Amniotic epithelial cell (primary cell): ENCODE results near the gene KCNJ9.
A peak's percentile ranks its signal among the peaks of the same experiment; 100 is the strongest.
"Not testable (repeated sequence)": the region's sequence is repeated elsewhere in the genome, so short reads cannot be mapped to it uniquely, and the experiment has no call there.

Experiments
- DNase-seq: peaks from one replicate; pipeline ENCODE4 v3.0.0-alpha.2; 2010; ENCODE audit warnings: low read depth

KCNJ9 gene

DNA sequence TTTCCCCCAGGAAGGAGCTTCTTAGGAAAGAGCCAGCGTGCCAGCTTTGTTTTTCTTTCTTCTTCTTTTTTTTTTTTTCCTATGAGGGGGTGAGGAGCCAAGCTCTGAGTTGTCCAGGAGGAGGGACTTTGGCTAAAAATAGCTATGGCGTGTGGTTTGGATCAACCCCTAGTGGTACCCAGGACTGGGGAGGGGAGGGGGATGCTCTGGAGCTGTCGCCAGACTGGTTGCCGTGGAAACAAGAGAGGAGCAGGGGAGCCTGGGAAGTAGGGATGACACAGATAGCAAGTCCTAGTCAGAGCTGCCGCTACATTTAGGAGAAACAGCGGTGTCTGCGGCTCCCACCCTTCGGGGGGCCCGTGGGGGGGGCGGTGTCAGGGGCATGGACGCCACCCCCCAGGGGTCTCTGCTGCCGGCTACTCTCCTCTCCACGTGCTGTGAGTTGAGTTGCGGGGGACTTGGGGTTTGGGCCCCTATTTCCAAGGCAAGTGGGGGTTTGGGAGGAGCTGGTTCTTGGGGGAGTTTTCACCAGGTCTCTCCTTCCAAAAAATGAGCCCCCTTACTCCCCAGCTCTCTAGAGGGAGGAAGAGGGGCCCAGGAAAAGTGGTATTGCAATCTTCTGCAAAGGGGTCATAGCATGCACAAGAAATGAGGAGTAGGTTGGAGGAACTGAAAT is at the start of gene KCNJ9:
Gene KCNJ9, plus strand, starts transcription at position 278 of the 676 bp plus-strand sequence. CDS start 2,493 bp downstream, outside the sequence.
- DNase-seq, result no peak

DNA sequence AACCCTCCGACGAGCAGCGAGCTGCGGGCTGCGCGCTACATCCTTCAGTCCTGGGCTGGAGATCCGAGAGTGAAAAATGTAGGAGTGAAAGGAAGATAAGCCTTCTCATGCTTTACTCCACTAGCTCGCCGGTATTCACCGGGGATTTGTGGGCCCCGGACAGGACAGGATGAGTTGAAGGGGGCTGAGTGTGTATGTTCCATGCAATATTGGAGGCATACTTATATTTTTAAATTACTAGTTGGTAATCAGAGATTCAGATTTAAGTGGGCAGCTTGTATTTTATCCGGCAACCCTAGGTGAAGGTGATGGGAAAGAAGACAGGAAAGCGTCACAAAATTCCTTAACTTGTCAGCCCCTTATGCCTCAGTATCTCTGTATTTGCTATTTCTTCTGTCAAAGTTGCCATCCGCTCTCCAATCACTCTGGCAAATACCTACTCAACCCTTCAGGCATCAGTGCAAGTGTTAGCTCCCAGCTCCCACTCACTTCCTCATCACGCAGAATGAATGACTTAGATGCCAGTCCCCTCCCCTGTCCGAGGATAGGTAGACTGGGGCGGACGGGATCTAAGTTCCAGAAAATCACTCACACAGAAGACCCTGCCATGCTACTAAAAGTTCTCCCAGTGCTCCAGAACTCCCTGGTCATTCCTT is 49.0 kb upstream of the KCNJ9 start:
- DNase-seq, result peak; percentile 10

DNA sequence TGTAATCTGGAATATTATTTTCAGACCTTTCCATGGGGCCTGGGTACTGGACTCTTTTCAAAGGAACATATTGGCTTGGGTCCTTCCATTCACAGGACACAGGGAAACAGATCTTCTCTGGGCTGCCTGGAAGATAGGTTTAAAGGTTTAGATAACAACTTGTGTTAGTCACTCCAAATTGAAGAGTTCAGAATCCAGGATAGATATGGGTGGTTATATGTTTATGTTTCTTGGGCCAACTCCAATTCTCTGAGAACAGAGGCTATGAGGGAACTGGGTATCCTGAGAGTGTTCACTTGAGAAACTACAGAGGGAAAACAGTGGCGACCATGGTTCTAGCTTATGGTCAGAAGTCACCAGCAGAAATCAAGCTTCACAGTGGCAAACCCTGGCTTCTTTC is 40.9 kb upstream of the KCNJ9 start:
- DNase-seq, result no peak

DNA sequence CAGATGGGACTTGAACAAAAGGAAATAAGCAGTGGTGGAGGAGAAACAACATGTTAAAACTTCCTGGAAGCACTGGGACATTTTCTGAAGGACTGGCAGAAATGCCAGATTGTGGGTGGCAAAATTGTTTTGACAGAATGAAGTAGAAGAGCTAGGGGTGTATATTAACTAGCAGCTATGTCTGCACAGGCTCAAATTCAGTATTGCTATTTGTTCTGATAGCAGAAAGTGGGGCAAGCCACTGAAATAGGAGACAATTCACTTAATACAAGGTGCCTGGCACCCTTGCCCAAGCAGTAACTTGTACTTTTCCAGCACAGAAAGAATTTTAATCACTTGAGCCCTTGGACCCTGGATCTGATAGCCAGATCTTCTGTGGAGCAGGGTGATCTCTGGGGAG is 37.8 kb upstream of the KCNJ9 start:
- DNase-seq, result no peak

DNA sequence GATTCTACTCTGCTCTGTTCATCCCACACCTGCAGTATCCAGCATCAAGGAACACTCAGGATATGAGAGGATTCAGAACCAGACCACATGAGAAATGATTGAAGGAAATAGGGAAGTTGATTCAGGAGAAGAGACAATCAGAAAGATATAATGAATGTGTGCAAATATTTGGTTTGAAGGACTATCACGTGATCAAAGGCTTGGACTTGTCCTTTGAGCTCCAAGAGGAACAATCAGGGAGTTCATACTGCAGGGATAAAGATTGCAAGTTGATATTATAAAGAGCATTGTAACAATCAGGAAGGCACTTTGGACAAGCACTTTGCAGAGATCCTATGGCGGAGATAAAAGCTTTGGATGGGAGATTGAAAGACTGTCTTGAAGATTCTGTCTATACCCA is 35.7 kb upstream of the KCNJ9 start:
- DNase-seq, result no peak

DNA sequence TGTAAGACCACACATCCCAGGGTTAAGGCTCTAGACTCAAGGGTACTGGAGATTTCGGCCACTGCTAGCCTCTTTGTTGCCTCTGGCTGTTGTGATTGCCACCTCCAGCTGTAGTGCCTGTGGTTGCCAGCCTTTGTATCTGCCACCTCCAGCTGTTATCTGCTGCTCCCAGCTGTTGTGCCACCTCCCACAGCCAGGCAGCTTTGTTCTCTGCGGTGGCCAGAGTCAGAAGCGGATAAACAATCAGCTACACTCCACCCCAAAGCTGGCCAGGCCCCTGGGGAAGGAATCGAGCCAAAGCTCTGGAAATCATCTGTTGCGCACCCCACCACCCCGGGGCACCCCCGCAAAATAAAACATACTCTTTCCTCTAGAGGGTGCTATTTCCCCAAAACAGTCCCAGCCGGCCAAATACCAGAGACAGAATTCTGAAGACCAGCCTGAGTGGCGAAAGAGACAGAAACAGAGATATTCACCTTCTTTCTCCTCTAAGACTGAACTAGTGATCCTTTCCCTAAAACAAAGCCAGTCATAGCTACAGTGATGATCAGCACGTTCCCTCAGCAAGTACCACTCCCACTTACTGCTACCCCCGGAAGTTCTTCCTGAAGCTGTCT is 34.7 kb upstream of the KCNJ9 start:
- peak; percentile 43 for DNase-seq

DNA sequence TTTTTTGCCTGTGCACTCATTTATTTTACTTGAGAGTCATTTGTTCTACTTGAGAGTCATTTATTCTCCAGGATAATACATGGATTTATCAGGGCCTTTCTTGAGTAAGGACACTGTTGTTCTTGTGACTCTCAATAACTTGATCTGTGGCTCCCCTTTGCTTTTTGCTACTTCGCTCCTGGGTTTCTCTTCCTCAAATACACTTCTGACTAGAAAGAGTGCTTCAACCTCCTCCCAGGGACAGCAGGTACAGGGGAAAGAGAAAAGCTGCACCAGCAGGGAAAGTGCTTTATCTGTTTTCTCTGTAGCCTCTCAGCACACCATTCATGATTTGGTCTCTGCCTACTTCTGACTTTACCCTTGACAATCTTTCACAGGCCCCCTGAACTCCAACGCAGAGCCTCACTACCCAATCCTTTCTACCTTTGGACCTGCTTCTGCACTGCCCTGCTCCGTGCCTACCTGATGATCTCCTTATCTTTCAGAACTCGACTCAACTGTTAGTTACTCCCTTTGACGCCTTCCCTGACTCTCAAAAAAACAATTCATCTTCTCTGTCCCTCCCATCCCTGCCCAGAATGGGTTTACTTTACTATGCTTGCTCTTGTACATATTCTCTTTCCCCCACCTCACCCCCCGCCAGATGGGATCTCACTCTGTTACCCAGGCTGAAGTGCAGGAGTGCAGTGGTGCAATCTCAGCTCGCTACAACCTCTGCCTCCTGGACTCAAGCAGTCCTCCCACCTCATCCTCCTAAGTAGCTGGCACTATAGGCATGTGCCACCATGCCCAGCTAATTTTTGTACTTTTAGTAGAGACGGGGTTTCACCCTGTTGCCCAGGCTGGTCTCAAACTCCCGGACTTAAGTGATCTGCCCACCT is 34.0 kb upstream of the KCNJ9 start:
- no peak for DNase-seq

DNA sequence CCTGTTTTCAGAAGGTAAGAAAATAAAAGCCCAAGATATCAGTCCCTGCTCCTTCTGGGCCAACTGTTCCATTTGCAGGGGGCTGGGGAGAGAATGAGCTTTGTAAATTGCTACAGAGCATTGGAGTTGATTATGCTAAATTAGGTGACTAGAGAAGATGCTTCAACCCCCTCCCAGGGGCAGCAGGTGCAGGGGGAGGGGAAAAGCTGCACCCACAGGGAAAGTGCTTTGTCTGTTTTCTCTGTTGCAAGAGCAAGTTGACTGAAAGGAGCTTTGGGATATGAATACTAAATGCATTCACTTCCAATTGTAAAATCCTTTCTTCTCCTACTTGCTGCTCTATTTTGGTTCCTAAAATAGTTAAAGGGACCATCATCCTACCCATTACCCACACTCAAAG is 33.0 kb upstream of the KCNJ9 start:
- no peak for DNase-seq

DNA sequence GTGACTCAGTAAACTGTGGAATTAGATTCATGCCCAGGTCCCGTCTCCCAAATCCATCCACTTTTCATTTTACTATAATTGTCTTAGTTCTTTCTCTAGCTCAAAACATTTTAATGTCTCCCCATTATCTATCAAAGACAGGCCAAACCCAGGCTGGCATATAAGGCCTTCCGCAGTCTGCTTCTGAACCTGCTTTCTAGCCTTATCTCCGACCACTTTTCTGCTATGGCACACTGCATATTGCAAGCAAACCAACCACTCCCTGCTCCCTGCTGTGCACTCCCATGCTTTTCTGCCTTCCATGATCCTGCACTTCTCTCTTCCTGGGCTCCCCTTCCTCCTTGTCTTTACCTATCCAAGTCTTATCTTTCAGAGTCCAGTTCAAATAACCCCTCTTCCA is 32.2 kb upstream of the KCNJ9 start:
- no peak for DNase-seq

DNA sequence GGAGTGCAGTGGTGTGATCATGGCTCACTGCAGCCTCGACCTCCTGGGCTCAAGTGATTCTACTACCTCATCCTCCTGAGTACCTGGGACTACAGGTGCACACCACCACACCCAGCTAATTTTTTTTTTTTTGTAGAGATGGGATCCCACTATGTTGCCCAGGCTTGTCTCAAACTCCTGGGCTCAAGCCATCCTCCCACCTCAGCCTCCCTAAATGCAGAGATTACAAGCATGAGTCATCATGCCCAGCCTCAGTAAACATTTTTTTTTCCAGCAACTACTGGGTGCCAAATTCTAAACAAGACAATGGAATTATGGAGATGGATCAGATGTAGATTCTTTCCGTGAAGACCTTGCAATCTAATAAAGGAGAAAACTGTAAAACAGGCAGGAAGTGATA is 31.2 kb upstream of the KCNJ9 start:
- DNase-seq, result not testable (repeated sequence)

DNA sequence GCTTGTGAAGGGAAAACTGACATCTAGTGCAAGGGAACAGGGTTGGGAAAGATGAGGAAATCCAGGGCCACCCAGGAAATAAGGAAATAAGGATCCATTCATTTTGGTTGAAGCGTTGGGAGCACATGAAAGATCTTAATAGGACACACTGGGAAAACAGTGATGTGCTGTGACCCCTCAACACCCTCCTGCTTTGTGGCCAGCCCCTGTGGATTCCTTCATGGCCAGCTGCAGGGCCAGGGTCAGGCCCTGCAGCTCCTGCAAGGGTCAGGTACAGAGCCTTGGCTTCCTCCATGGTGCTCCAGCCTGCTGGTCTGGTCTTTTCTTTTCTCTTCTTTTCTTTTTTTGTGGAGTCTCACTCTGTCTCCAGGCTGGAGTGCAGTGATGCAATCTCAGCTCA is 30.7 kb upstream of the KCNJ9 start:
- no peak for DNase-seq

DNA sequence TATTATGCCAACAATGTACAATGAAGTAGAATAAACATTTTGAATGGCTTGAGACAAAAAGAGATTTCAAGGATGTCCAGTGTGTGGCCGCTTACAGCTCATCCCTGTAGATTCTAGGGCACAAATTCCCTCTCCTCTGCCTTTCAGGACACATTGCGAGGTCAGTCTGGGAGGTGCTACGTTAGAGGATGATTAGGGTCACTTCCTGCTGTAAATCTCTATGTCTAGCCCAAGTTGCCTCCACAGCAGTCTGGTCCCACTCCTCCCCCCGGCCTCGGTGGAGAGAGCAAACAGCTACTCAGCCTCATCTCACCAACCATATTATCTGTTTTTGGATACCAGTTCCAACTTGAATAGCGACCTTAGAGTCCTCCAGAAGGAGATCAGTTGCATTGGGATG is 28.4 kb upstream of the KCNJ9 start:
- no peak for DNase-seq

DNA sequence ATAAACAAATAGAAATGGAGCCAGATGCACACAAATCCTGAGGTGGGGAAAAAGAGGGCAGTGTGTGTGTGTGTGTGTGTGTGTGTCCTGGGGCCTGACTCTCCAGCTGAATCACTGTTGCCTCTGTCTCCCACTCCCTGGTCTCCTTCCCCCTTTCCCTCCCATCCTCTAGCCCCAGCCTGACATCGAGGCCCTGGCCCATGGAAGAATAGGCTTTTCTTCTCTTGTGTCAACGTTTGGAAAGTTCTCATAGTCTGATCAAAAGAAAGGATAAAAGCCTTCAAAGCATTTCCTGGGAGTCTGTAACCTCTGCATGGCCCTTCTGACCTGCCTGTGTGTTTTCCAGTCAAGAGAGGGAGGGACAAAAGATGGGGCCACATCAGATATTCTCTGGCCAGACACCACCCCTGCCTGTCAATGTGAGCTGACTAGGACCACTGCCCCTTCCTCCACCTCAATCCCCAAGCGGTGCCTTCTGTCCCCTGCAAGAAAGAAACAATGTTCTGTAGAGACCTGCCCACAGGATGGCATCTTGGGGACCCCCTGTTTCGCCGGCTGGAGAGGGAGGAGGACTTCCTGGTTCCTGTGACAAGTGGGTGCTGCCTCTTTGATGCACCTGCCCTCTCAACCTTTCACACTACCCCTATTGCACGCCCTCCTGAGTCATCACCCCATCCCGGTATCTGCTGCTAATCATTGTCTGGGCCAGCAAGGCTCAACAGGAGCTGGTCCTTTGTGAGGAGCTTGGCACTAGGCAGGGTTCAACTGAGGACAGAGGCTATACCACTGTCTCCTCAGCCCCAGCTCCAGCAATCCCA is 27.6 kb upstream of the KCNJ9 start:
- DNase-seq, result no peak

DNA sequence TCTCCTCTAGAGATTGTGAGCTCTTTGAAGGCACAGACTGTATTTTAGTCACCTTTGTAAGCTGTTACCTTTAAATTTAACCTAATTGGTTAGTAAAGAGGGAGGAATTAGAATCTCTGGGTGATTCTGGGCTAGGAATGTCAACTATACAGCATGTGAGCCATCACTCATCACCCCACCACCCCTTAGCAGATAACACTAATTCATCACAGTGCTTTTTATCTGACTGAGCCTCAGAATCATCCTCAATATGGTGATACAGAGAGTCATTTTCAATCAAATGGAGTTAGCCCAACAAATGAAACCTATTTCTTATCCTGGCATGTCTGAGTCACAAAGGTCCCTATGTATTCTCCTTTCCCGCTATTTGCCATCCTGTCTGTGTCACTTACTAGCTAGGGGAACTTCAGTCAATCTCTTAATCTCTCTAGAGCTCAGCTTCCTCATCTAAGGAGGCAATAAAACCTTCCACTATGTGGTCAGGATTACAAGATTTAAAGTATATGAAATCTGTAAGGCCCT is 24.6 kb upstream of the KCNJ9 start:
- DNase-seq, result no peak

DNA sequence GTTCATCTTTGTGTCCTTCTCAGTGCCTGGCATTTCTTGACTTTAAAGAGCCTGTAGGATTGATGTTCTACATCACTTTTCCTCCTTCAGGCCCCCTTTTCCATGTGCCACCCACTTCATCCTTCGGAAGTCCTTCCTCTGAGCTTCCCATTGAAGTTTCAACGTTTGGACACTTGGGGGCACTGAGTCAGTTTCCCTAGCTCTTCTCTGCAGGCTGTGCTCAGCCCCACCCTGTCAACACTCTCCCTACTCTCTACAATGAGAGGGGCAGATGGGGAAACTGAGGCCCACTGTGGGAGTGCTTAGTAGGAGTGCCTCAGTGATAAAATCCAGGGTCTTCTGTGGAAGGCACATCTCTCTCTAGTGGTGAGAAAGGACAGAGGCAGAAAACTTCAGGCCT is 23.3 kb upstream of the KCNJ9 start:
- no peak for DNase-seq

DNA sequence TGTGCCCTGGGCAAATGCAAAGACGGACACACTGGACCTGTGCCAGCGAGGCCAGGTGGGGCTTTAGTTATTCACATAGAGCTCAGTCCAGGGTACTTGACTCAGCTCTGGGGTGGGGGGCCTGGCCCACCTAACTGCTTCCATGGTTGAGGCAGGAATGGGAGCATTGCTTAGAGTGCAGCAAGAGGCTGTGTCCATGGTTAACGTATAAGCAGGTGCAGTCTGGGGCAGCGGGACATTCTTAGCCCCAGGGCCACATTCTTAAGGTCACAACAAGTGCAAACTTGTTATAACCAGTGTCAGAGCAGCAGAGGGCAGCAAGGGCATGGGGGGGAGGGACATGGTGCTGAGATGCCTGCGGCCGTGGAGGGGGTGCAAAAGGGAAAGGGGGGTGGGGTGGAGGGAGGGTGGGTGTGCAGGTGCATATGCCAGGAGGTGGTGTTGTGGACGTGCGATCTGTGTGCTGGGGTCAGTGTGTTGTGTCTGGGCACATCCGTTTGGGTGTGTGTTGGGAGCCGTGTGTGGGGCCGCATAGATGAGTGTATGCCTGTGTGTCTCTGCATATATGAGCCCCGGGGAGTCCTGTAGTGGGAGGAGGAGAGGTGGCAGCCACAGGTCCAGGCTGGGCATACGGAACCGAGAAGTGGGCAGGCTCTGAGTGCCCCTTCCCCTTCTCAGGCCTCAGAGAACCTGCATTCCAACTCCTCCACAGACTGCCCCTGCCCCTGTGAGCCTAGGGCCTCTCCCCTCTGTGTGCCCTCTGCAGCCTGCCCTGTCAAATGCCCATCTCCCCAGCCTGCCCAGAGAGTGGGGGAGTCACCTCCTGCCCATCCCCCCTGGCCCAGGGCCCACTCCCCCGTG is 19.7 kb upstream of the KCNJ9 start:
- no peak for DNase-seq

DNA sequence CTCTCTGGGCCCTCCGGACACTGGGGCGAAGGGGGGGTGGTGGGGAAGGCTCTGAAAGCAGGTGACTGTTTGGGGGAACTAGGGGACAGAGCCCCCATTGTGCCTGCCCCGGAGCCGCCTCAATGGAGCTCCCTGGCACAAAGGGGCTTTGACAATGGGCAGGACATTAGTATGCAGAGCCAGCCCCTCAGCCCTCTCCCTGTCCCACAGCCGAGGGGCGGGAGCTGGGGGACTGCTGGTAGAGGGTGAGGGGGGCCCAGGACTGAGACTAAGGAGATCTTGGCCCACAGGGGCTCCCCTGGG is 19.2 kb upstream of the KCNJ9 start:
- DNase-seq, result no peak

DNA sequence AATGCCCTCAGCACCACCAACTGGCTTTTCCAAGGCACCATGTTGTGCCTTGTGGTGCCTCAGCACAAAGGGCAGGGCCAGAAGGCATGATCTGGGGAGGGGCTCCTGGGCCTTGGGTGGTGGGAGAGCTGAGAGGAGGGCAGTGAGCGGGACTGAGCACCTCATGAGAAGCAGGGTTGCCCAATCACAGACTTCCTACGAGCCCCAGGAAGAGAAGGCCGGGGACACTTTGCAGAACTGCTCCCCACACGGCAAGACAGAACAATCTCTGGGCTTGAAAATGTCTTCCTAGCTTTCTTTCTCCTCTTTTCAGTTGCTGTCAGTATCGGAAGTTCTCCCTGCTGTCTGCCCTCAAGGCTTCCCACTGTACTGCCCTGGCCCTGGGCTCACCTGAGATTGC is 18.2 kb upstream of the KCNJ9 start:
- DNase-seq, result no peak

DNA sequence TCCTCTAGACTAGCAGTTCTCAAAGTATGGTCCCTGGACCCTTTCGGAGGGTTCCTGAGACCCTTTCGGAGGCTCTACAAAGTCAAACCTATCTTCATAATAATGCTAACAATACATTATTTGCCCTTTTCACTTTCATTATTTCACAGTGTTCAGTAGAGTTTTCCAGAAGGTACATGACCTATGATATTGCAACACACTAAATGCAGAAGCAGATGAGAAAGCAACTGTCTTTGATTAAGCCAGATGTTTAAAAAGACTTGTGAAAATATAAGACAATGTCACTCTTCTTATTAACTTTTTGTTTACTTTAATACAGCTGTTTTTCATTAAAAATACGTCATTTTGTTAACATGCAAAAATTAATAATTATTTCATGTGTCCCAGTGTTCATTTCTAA is 17.2 kb upstream of the KCNJ9 start:
- no peak for DNase-seq

DNA sequence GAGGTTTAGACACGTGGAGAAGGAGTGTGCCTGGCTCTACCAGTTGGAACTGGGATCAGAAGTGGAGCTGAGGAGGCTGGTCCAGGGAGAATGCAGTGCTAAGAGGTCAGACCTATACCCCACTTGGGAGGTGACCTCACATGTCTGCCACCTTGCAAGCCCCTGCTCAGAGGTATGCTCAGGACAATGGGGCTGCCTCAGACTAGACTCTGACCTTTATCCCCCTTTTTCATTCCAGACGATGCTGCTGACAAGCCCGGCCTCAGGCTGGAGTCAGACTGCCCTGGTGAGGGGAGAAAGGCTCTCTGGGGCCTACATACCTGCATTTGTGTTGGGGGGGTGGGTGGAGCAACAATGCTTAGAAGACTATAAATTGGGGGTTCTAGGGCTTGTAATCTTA is 16.6 kb upstream of the KCNJ9 start:
- DNase-seq, result no peak
